T-helper 1 cell treated with Interleukin-12 subunit alpha and Interleukin-12 subunit beta and Interleukin-4 antibody, amounts not matched to agents 30 ng/mL and 1 ng/mL, for 36 hours (primary cell): Measurements from ENCODE around the gene XKR3. TPM values are rescaled to one million over a fixed set of nuclear protein-coding genes. Genes with fewer than 3 reads are reported as not detected.
"Not testable (repeated sequence)": the region's sequence is repeated elsewhere in the genome, so short reads cannot be mapped to it uniquely, and the experiment has no call there.

Experiments used
- intact Hi-C: fragments of 100-400 bp; cut with micrococcal nuclease; formaldehyde crosslinking; loops from one replicate; pipeline ENCODE4 v1.15.1; 2024
- total RNA-seq: library from RNA; stranded (reverse); gene quantifications from 2 replicates; pipeline ENCODE4 v1.2.3, GENCODE V29; 2022

The XKR3 gene
- total RNA-seq, 1 donor from 2014 or later: not detected

DNA sequence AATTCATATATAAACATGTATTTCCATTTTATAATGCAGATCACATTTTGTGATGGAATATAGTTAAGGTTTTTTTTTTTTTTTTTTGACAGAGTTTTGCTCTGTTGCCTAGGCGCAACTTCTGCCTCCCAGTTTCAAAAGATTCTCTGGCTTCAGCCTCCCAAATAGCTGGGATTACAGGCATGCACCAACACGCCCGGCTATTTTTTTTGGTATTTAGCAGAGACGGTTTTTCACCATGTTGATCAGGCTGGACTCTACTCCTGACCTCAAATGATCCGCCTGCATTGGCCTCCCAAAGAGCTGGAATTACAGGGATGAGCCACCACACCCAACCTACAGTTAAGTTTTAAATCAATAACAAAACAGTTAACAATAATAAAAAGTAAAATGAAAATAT lies 18.8 kb downstream of the XKR3 start:
- intact Hi-C loops: no loop called here

DNA sequence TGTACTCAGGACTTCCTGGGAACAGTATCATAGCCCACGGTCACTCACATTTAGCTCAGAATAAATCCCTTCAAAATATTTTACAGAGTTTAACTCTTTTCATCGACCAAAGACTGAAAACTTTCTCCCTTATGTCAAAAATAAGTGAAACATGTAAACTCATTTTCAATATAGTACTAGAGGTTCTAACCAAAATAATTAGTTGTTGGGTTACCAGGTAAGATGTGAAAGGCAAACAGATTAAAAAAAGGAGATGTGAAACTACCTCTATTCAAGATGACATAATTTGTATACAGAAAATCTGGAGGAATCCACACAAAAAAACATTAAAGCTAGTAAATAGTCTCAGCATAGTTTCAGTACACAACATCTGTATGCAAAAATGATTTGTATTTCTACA lies 20.3 kb downstream of the XKR3 start:
- intact Hi-C loops: no loop called here

- intact Hi-C loops: no loop called here
These were observed 21.8 kb downstream of the XKR3 start for GRCh38 chr22:16803255-16803917.

DNA sequence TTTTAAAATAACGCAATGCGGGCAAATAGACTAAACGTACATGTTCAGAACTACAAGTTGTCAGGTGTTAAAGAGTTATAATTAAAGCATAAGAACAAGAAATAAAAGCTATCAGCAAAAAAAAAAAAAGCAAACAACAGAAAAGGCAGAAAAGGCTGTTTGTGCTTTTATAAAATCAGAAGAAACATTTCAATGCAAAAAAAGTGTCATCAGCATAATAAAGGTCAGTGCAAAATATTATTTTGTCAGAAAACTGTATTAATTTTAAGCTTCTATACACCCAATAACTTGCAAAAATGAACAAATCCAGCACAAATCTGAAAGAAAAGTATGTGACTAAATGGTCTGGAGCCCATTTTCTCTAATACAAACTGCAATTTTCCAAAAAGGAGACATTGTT lies 23.6 kb downstream of the XKR3 start:
- intact Hi-C loops: no loop called here

DNA sequence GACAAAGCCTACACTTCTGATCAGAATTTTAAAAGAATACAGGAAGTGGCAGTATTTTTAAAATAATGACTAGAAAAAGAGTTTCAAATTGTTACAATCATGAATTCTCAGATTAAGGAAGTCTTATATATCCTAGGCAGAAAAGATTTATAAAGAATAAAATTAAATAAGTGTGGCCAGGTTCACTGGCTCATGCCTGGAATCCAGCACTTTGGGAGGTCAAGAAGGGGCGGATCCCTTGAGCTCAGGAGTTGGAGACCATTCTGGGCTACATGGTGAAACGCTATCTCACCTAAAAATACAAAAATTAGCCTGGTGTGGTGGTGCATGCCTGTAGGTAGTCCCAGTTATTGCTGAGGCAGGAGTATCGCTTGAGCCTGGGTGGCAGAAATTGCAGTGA lies 24.1 kb downstream of the XKR3 start:
- intact Hi-C loops: no loop called here

DNA sequence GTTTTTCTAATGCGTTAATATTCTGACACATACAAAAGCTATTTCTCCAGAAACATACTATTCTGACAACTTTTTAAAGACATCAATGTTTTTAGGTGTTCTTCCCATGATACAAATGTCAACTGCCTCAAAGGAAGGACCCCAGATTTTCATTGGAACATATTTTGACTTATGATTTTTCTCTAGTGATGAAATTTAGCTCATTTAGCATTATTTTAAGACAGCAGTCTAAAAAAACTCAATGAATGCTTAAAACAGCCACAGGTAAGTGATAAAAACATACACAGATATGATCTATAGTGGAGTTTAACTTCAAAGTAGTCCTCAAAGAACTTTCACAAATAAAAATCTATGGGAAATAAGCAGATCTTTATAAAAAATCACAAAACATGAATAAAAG lies 24.9 kb downstream of the XKR3 start:
- intact Hi-C loops: no loop called here

GRCh38 chr22:16795504-16795903 lies 29.7 kb downstream of the XKR3 start:
- intact Hi-C loops: not testable (repeated sequence)

DNA sequence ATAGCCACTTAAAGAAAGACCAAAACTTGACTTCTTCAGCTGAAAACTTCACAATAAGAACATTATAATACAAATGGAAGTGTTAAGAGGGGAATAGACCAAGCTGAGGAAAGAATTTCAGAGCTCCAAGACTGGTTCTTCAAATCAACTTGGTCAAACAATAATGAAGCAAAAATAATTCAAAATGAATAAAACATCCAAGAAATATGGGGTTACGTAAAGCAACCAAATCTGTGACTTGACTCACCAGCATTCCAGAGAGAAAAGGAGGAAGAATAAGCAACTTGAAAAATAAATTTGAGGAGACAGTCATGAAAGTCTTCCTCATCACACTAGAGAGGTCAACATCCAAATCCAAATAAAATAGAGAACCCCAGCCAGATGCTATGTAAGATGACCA lies 31.4 kb downstream of the XKR3 start:
- intact Hi-C loops: no loop called here

GRCh38 chr22:16789860-16790493 lies 35.2 kb downstream of the XKR3 start:
- intact Hi-C loops: no loop called here

GRCh38 chr22:16783930-16784354 lies 41.3 kb downstream of the XKR3 start:
- intact Hi-C loops: no loop called here

- intact Hi-C loops: no loop called here
These were observed 41.8 kb downstream of the XKR3 start for GRCh38 chr22:16783453-16783852.

- intact Hi-C loops: no loop called here
These were observed 43.4 kb downstream of the XKR3 start for GRCh38 chr22:16781764-16782329.

GRCh38 chr22:16781074-16781763 lies 44.0 kb downstream of the XKR3 start:
- intact Hi-C loops: no loop called here

GRCh38 chr22:16777284-16777924 lies 47.8 kb downstream of the XKR3 start:
- intact Hi-C loops: loop anchor here (10.0 kb wide), 1 partner anchor 57 kb away; no protein-coding TSS in a partner anchor

DNA sequence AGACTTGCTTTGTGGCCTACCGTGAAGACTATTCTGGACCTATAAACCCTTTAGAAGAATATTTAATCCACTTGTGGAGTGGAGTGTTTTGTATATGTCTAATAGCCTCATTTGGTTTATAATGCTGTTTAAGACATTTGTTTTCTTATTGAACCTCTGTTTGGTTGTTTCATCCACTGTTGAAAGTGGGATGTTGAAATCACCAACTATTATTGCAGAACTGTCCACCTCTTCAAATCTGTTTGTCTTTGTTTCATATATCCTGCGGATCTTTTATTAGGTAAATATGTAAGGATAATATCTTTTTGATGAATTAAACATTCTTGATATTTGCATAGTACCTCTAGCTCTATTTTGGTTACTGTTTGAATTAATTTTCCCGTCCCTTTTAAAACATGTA lies 49.1 kb downstream of the XKR3 start:
- intact Hi-C loops: loop anchor here (10.0 kb wide), 1 partner anchor 59 kb away; no protein-coding TSS in a partner anchor

DNA sequence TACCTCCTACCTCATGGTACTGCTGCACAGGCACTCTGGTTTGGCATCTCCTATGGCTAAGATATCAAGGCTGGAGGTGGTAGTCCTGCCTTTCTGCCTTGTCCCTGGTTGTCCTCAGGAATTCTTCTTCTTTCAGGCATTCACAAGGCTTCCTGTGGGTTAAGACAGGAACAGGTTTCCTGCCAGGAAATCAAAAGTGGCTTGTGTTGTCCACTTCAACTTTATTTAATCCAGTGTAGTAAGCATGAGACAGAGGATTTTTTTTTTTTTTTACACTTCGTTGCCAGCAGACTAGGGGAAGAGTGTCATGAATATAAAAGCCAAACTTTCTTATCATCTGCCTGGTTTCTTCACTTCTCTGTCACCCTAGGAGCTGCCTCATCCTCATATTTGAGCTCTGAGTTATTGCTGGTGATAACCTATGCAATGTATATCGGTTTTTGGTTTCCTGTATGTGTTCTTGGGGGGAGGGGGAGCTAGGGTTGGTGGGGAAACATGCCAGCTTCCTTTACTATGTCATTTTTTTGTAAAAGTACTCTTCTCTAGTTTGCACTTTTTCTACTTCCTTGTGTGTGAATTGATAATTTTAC lies 50.2 kb downstream of the XKR3 start:
- intact Hi-C loops: loop anchor here (1.0 to 10.0 kb wide), 3 partner anchors 60 to 283 kb away; no protein-coding TSS in a partner anchor

GRCh38 chr22:16771569-16771968 lies 53.6 kb downstream of the XKR3 start:
- intact Hi-C loops: loop anchor here (10.0 kb wide), 1 partner anchor 63 kb away; no protein-coding TSS in a partner anchor

DNA sequence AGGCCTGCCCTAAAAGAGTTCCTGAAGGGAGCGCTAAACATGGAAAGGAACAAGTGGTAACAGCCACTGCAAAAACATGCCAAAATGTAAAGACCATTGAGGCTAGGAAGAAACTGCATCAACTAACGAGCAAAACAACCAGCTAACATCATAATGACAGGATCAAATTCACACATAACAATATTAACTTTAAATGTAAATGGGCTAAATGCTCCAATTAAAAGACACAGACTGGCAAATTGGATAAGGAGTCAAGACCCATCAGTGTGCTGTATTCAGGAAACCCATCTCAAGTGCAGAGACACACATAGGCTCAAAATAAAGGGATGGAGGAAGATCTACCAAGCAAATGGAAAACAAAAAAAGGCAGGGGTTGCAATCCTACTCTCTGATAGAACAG lies 57.3 kb downstream of the XKR3 start:
- intact Hi-C loops: not testable (repeated sequence)

DNA sequence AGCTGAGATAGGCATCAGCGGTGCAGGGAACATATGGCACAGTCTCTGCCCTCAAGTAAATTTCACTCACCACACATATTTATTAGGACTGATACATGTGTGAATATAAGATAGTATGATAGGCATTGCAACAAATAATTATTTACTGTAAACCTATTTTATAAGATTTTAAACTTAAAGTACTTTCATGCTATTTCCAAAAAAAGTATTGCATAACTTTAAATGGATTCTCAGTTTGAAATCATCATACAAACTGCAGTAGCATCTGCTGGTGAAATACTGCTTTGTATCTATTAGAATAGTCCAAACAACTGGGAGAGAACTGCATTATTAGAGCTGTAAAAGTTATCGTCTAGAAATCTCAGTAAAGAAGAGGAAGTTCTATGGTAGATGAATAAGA lies 63.0 kb downstream of the XKR3 start:
- intact Hi-C loops: not testable (repeated sequence)

GRCh38 chr22:16760416-16760815 lies 64.8 kb downstream of the XKR3 start:
- intact Hi-C loops: not testable (repeated sequence)

GRCh38 chr22:16749282-16749681 lies 75.9 kb downstream of the XKR3 start:
- intact Hi-C loops: not testable (repeated sequence)
